Stimulated activated CD4-positive, alpha-beta T cell treated with anti-CD3 and anti-CD28 coated beads, Interleukin-12 subunit alpha, Interleukin-12 subunit beta, amount 100 ng/mL, for 4 hours (primary cell): ENCODE measurements around the gene MAD2L1BP.

ENCODE experiments used
- DNase-seq: peaks from one replicate; pipeline ENCODE4 v3.0.0-alpha.2; 2020

Gene MAD2L1BP

GRCh38 chr6:43667245-43668150 is 31.9 kb downstream of the MAD2L1BP start:
- peak; percentile 82 for DNase-seq

GRCh38 chr6:43668151-43669028 is 32.8 kb downstream of the MAD2L1BP start:
- peak; percentile 43 for DNase-seq

- DNase-seq: no peak
Observed at GRCh38 chr6:43669050-43669921, 33.6 kb downstream of the MAD2L1BP start.

- DNase-seq: no peak
Observed at GRCh38 chr6:43669922-43670622, 34.4 kb downstream of the MAD2L1BP start.

- DNase-seq: no peak
Observed at GRCh38 chr6:43670623-43670986, 35.0 kb downstream of the MAD2L1BP start.

- no peak for DNase-seq
Observed at GRCh38 chr6:43671011-43671800, 35.6 kb downstream of the MAD2L1BP start.

DNA sequence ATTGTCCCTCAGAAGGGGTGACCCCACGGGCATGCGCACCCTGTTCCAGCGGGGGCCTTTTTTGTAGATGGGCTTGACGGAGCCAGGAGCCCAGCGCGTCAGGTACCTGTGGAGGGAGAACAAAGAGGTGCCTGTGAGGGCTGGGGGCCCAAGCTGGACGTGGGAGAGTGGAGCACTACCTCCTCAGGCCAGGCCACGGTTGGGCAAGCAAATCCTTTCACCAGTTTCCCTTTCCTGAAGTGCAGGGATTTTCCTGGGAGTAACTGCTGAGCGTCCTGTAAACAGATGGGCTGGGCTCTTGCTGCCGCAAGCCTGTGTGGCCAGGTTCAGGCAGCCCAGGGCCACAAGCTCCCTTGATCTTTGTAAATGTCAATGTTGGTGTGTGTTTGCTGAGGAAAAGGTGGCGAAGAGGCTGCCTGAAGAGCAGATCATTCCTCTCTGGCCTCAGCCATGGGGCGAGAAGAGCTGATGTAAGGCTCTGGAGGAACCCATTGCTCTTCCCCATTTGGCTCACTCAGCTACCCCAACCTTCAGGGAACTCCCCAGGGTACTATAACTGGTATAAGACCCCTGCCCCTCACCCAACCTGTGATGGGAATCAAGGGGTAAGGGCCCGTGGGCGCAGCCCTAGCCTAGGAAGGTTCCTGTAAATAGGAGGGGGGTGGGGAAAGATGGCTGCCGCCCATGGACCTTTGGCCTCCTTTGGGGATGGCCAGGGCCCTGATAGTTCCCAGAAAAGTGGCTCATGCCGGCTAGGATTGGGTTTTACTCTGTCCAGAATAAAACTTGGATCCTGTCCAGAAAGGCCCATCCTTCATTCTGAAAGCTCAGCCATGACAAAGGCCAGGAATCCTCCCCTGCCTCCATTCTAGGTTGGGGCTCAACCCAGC is 36.4 kb downstream of the MAD2L1BP start:
- no peak for DNase-seq

- DNase-seq: no peak
Observed at GRCh38 chr6:43673444-43674084, 37.9 kb downstream of the MAD2L1BP start.

DNA sequence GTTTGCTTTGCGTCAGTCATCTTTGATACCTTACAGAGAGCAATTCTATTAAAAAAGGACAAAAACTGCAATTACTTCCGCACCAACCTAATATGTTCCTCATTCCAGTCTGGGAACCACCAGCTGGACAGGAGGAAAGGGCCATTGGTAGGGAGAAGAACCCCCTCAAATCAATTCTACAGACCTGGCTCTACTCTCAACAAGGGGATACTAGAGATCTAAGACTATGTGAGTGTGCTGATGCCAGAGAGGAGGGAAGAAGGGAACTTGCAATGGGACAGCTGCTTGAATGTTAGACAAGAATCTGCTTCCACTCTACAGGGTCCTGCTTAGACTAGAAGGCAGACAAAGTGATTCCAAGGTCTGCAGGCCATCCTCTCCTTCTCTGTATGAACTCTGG is 38.7 kb downstream of the MAD2L1BP start:
- DNase-seq: no peak

GRCh38 chr6:43674921-43675320 is 39.3 kb downstream of the MAD2L1BP start:
- no peak for DNase-seq

DNA sequence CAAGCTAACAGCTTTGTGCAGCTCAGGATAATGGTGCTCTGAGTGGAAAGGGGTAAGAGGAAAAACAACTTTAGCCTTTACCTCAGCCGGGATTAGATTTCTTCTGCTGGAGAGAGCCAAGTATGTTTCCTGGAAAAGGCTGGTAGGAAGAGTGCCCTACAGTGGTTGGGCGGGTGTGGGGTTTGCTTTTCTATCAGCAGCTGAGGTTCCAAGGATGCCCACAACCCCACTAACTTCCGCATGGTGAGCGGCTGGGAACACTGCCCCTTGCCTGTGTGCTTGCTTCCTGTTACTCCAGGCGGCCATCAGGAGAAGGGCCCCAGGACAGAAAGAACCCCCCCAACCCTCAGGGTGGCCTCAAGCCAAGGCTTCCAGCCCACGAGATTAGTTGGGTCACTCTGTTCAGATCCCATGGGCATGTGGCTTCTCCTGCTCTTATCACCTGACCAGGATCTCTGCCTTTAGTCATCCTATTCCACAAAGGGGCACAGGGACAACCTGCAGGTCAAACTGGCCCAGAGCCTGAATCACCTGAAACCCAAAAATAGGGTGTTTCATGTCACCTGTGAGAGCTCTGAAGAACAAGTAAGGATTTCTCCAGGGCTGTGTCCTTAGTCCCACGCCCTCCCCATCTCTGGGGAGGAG is 41.4 kb downstream of the MAD2L1BP start:
- no peak for DNase-seq

DNA sequence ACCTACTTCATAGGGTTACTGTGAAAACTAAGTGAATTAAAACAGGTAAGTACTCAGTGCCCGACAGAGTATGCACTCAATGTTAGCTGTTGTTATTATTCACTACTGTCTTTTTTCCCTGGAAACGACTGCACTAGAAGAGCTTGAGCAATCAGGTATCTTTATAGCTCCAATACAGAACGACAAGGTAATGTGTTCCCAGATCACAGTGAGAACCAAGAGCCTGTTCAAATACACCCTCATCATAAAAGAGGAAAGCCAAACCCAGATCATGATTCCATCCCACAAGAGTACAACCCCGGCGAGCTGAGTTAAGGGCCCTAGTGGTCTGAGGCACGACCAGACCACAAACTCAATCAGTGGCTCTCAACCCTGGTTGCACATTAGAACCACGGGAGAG is 42.1 kb downstream of the MAD2L1BP start:
- no peak for DNase-seq

DNA sequence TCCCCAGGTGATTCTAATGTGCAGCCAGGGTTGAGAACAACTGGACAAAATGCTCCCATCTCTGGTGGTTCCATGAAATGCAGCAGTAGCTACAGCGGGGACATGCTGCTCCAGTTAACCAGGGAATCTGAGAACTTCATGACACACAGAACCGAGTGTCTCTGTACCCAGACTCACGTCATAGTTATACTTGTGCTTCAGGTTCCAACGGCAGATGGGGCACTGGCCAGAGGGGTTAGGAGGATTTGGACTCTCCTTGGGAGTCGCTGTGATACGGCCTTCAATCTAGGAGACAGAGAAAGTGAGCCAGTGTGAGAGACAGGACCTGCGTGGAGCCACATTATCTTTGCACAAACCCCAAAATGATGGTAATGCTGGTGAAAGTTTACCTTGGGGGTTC is 42.7 kb downstream of the MAD2L1BP start:
- DNase-seq: no peak

- DNase-seq: no peak
Observed at GRCh38 chr6:43679057-43679456, 43.4 kb downstream of the MAD2L1BP start.

DNA sequence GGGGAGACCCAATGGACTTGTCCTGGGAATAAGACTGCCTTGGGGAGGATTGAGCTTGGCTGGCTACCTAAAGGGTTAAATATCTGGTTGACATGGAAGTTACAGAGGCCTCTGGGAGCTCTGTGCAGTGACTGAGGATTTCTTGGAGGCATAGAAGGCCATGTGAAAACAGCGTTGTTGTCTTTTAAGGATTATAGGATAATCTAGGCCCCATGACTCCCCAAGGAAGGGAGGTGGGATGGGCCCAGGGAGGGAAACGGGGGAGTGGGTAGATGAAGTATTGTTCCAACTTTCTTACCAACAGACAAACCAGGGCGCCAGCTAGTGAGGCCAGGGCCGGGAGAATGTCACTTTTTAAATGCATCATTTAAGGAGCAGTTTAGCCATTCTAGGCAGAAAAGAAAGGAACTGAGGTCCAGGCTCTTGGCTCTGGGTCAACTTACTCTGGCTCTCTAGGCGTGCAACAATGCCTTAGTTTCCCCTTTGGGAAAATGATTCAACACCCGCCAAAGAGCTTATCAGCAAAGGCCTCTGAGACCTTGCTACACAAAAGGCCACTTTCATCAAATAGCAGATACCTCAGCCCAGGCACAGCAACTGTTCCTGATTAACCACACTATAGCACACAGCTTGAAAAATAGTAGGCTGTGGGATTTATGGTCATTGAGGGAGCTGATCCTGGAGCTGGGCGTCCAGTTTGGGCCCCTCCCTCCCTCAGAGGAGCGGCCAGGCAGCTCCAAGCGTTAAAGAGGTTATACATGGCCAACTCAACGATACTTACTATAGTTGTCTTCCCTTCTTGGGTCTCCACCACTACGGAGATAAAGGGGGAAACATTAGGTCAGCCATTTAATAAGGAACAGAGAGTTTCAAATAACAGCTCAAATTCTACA is 44.9 kb downstream of the MAD2L1BP start:
- no peak for DNase-seq

DNA sequence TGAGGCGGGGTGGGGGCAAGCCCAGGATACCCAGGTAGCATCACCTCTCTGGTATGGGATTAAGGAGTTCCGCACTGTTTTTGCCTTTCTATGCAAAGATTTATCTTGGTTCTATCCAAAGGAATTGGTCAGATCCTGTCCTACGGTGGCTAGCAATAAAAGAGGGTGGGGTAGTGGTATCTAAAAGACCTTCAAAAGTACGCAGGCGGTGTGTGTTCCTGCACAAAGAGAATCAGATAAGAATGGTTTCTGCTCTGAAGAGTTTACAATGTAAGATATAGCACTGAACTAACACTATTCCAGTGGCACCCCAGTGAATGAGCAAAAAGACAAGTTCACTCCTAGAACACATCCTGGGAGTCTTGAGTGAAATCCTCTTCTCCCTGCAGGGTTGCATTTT is 45.7 kb downstream of the MAD2L1BP start:
- DNase-seq: no peak

- DNase-seq: no peak
Observed at GRCh38 chr6:43682724-43683429, 47.2 kb downstream of the MAD2L1BP start.
